ENCODE measurements around the gene SLC7A6.

SLC7A6 gene

GRCh38 chr16:68264128-68265077, at the start of gene SLC7A6:
TSS of gene SLC7A6 (plus strand) at chr16:68264526. CDS start at chr16:68274727, 10,201 bp downstream.
- Histone ChIP-seq H3K9me3 (ENCODE audit: insufficient read depth, low read length, severe bottlenecking) (no peaks in the 10 kb centered on the region), H3K79me2 (ENCODE audit: insufficient read depth, low read length) (peaks cover 67% of the 10 kb centered on the region), H3K4me3 (ENCODE audit: low read depth in 1 of 2, low read length in 2 of 2) (peak within 1 kb of the TSS; percentile 68 to 77), H3K27me3 (ENCODE audit: insufficient read depth, low read length, poor library complexity) (no peaks in the 10 kb centered on the region), H3K4me1 (ENCODE audit: insufficient read depth, low read length) (peaks cover 56% of the 10 kb centered on the region), H3K9ac (ENCODE audit: low read depth, low read length) (peak within 1 kb of the TSS; percentile 87), H3K36me3 (ENCODE audit: insufficient read depth, low read length) (peaks cover 38% of the 10 kb centered on the region), H3K4me2 (ENCODE audit: insufficient read depth, low read length) (peak within 1 kb of the TSS; percentile 73), H2AFZ (ENCODE audit: low read depth, low read length) (peak within 1 kb of the TSS; percentile 78), H4K20me1 (ENCODE audit: insufficient read depth, low read length) (peaks cover 14% of the 10 kb centered on the region; the same call in 1 of the 2 replicates), H3K27ac (ENCODE audit: low read length) (peak within 1 kb of the TSS; percentile 85)
- DNase-seq (peak; percentile 76), ATAC-seq (ENCODE audit: insufficient read depth, low read depth) (peak; percentile 68)
- no peak for TF ChIP-seq EZH2 (IDR thresholded peaks at IDR 0.05; ENCODE audit: borderline replicate concordance, low read depth, low read length, severe bottlenecking)
- TF ChIP-seq CTCF (IDR thresholded peaks at IDR 0.05; ENCODE audit: borderline replicate concordance, extremely low read depth, low read length, poor library complexity, severe bottlenecking) = peak; percentile 88

DNA sequence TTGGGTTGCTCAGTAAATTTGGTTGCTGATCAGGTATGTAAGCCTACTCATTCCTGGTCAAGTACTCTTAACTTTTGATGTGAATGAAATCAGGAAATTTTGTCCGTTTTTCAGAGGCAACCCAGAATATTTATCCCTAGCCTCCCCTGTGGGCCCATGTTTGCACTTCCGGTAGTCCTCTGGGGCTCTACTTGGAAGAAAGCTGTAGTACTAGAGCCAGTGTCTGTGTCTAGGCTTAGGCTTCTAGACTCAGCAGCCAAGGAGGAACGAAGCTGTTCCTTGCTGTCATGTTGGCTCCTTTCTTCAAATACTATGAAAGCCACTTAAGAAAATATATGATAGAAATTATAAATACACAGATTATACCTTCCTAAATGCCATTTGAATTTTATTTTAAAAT, 49.6 kb upstream of the SLC7A6 start:
- Histone ChIP-seq H2AFZ (ENCODE audit: low read depth, low read length) (no peak overlapping the region), H3K4me1 (ENCODE audit: insufficient read depth, low read length) (no peaks in the 10 kb centered on the region), H3K36me3 (ENCODE audit: insufficient read depth, low read length) (peaks cover 15% of the 10 kb centered on the region; the same call in 1 of the 2 replicates), H3K4me3 (ENCODE audit: low read depth in 1 of 2, low read length in 2 of 2) (no peak overlapping the region), H3K27me3 (ENCODE audit: insufficient read depth, low read length, poor library complexity) (no peaks in the 10 kb centered on the region), H3K79me2 (ENCODE audit: insufficient read depth, low read length) (peaks cover 21% of the 10 kb centered on the region; the same call in 1 of the 2 replicates), H3K27ac (ENCODE audit: low read length) (no peak overlapping the region), H3K9me3 (ENCODE audit: insufficient read depth, low read length, severe bottlenecking) (no peaks in the 10 kb centered on the region), H4K20me1 (ENCODE audit: insufficient read depth, low read length) (no peaks in the 10 kb centered on the region), H3K9ac (ENCODE audit: low read depth, low read length) (no peak overlapping the region), H3K4me2 (ENCODE audit: insufficient read depth, low read length) (no peak overlapping the region)
- ATAC-seq (ENCODE audit: insufficient read depth, low read depth) (no peak), DNase-seq (no peak)
- TF ChIP-seq EZH2 (IDR thresholded peaks at IDR 0.05; ENCODE audit: borderline replicate concordance, low read depth, low read length, severe bottlenecking) = no peak
- no peak for TF ChIP-seq CTCF (IDR thresholded peaks at IDR 0.05; ENCODE audit: borderline replicate concordance, extremely low read depth, low read length, poor library complexity, severe bottlenecking)

DNA sequence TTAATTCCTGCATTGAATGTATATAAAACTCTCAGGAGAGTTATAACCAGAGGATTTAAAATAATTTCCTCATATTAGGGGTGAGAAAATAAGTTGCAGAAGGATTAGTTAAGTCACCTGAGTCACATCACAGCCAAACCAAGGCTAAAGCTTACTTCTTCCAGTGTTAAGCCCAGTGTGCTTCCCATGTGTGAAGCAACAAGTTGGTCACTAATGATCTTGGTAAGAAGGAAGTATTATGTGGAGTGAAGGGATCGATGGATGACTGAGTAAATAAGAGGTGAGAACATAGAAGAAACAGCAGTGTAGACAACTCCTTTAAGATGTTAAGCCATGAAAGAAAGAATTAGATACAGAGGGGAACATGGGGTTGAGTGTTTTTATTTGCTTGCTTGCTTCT, 49.0 kb upstream of the SLC7A6 start:
- peaks cover 22% of the 10 kb centered on the region; the same call in 1 of the 2 replicates for H3K79me2 ChIP-seq (ENCODE audit: insufficient read depth, low read length)
- no peak overlapping the region for H3K9ac ChIP-seq (ENCODE audit: low read depth, low read length)
- DNase-seq = no peak
- no peak for ATAC-seq (ENCODE audit: insufficient read depth, low read depth)
- H3K27me3 ChIP-seq (ENCODE audit: insufficient read depth, low read length, poor library complexity) = no peaks in the 10 kb centered on the region
- H3K4me3 ChIP-seq (ENCODE audit: low read depth in 1 of 2, low read length in 2 of 2) = no peak overlapping the region
- TF ChIP-seq EZH2 (IDR thresholded peaks at IDR 0.05; ENCODE audit: borderline replicate concordance, low read depth, low read length, severe bottlenecking) (no peak), CTCF (IDR thresholded peaks at IDR 0.05; ENCODE audit: borderline replicate concordance, extremely low read depth, low read length, poor library complexity, severe bottlenecking) (no peak)
- H4K20me1 ChIP-seq (ENCODE audit: insufficient read depth, low read length) = no peaks in the 10 kb centered on the region
- H3K4me2 ChIP-seq (ENCODE audit: insufficient read depth, low read length) = no peak overlapping the region
- peaks cover 20% of the 10 kb centered on the region; the same call in 1 of the 2 replicates for H3K36me3 ChIP-seq (ENCODE audit: insufficient read depth, low read length)
- no peak overlapping the region for H3K27ac ChIP-seq (ENCODE audit: low read length)
- no peaks in the 10 kb centered on the region for H3K4me1 ChIP-seq (ENCODE audit: insufficient read depth, low read length)
- H3K9me3 ChIP-seq (ENCODE audit: insufficient read depth, low read length, severe bottlenecking) = no peaks in the 10 kb centered on the region
- no peak overlapping the region for H2AFZ ChIP-seq (ENCODE audit: low read depth, low read length)

All from DND-41 (cell line).